Activated CD4-positive, CD25-positive, alpha-beta regulatory T cell treated with anti-CD3 and anti-CD28 coated beads, Interleukin-2, amount 50 U/mL, for 16 hours (primary cell): ENCODE measurements around the gene RAP1GDS1.

Experiments used
- DNase-seq: peaks from one replicate; pipeline ENCODE4 v3.0.0-alpha.2; 2020; ENCODE audit warnings: low read depth, low spot score

RAP1GDS1 gene, protein sequence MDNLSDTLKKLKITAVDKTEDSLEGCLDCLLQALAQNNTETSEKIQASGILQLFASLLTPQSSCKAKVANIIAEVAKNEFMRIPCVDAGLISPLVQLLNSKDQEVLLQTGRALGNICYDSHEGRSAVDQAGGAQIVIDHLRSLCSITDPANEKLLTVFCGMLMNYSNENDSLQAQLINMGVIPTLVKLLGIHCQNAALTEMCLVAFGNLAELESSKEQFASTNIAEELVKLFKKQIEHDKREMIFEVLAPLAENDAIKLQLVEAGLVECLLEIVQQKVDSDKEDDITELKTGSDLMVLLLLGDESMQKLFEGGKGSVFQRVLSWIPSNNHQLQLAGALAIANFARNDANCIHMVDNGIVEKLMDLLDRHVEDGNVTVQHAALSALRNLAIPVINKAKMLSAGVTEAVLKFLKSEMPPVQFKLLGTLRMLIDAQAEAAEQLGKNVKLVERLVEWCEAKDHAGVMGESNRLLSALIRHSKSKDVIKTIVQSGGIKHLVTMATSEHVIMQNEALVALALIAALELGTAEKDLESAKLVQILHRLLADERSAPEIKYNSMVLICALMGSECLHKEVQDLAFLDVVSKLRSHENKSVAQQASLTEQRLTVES

GRCh38 chr4:98260579-98261404 is at the start of gene RAP1GDS1:
RAP1GDS1 (plus strand) TSS chr4:98261384; CDS start chr4:98261566, 182 bp downstream.
- DNase-seq: peak; percentile 83

GRCh38 chr4:98222306-98222705 is 38.9 kb upstream of the RAP1GDS1 start:
- DNase-seq: no peak

DNA sequence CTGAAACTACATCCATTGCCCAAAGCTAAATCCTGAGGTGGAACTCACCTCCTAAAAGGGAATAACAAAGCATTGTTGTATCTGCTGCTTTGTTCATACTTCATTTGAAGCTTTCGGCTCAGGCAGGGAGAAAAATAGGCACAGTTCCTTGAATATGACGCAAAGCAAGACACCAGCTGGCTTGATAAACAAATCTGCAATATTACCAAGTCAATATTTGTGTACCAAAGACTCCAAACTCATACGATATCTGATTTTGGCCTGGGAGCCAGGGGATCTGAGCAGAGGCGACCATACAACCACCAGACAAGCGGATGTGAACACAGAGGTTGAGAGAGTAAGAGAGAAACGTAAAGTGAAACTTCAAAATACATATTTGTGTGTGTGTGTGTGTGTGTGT is 34.8 kb upstream of the RAP1GDS1 start:
- DNase-seq: no peak

- DNase-seq: no peak
These were observed 30.2 kb upstream of the RAP1GDS1 start for GRCh38 chr4:98230961-98231360.

GRCh38 chr4:98232202-98232601 is 29.0 kb upstream of the RAP1GDS1 start:
- DNase-seq: no peak

GRCh38 chr4:98237204-98237603 is 24.0 kb upstream of the RAP1GDS1 start:
- no peak for DNase-seq

- DNase-seq: no peak
These were observed 19.1 kb upstream of the RAP1GDS1 start for GRCh38 chr4:98242063-98242462.

DNA sequence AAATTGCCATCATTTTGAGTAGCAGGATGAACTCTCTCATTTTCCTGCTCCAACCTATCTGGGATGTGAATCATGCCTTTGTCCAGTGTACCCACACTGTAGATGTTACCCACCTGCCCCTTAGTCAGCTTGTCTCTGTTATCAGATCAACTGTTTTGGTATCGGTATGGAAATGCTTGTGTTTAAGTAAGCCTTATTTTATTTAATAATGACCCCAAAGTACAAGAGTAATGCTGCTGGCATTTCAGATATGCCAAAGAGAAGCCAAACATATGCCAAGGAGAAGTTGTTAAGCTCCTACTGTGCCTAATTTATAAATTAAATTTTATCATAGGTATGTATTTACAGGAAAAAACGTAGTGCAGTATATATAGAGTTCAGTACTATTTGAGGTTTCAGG is 18.6 kb upstream of the RAP1GDS1 start:
- no peak for DNase-seq

GRCh38 chr4:98245226-98245625 is 16.0 kb upstream of the RAP1GDS1 start:
- no peak for DNase-seq

GRCh38 chr4:98248934-98249333 is 12.2 kb upstream of the RAP1GDS1 start:
- no peak for DNase-seq

DNA sequence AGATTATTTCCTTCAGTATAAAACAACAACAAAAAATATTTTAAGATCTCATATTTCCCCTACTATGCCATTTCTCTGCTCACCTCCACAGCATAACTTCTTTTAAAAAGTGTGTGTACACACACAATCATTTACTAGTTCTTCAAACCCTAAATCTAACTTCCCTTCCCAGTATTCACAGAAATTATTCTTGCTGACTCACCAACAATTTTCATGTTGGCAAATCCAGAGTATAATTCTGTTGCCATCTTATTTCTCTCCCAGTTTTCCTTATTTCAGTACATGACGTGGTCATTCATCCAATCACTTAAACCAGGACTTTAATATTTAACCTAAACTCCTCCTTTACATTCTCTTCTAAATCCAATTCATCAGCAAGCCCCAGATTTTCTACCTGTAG is 11.4 kb upstream of the RAP1GDS1 start:
- DNase-seq: no peak

DNA sequence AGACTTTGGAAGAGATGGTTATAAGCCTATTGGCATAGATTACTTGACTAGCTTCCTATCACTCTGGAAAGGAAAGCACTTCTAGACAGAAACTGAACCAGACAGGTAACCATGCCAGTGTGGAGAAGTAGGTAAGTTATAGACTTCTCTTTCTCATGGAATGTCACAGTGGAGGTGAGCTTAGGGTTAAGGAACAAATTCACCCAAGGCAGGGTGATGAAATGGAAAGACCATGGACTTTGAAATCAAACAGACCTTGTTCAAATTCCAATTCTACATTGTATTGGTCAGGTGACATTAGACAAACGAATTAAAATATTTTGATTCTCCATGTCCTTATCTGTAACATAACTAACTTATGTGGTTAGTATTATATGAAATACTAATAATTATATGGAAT is 7.7 kb upstream of the RAP1GDS1 start:
- DNase-seq: no peak

- peak; percentile 3 for DNase-seq
These were observed 1.1 kb upstream of the RAP1GDS1 start for GRCh38 chr4:98260047-98260578.

GRCh38 chr4:98261405-98262291 is 464 bp downstream of the RAP1GDS1 start:
- DNase-seq: peak; percentile 45

DNA sequence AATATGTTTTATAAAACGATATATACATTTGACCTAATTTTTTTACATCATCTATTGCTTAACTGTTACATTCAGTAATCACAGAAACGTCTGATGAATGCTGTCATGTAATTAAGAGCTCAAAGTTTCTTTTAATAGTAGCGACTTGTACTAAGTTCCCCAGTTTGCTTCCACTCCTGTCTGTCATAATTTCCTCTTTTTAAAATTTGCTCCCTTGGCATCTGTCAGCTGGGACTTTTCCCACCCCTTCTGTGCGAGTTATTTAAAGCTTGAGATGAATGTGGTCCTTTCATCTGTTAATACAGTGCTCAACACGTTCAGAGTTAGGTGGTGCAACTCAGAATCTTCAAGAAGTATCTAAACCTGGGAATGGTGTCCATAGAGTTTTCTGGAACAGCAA is 1.2 kb downstream of the RAP1GDS1 start:
- DNase-seq: no peak

DNA sequence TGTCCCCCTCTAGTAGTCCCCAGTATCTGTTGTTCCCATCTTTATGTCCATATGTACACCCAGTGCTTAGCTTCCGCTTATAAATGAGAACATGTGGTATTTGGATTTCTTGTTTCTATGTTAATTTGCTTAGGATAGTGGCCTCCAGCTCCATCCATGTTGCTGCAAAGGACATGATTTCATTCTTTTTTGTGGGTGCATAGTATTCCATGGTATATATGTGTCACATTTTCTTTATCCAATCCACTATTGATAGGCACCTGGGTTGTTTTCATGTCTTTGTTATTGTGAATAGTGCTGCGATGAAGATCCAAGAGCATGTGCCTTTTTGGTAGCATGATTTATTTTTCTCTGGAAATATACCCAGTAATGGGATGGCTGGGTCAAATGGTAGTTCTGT is 6.3 kb downstream of the RAP1GDS1 start:
- no peak for DNase-seq

DNA sequence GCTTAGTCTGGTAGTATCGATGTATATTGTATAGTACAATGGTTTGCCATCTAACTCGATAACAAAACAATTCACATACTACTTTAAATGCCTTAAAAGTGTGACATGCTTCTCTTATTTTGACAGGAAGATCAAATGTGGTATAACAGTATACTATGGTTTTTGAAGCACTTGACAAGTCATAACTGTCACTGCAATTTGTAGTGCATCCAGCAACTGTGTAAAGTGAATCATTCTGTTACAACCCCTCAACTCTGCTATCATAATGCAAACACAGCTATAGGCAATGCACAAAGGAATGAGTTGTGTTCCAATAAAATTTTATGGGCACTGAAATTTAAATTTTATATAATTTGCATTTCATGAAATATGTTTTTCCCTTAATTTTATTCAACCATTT is 14.0 kb downstream of the RAP1GDS1 start:
- DNase-seq: no peak

DNA sequence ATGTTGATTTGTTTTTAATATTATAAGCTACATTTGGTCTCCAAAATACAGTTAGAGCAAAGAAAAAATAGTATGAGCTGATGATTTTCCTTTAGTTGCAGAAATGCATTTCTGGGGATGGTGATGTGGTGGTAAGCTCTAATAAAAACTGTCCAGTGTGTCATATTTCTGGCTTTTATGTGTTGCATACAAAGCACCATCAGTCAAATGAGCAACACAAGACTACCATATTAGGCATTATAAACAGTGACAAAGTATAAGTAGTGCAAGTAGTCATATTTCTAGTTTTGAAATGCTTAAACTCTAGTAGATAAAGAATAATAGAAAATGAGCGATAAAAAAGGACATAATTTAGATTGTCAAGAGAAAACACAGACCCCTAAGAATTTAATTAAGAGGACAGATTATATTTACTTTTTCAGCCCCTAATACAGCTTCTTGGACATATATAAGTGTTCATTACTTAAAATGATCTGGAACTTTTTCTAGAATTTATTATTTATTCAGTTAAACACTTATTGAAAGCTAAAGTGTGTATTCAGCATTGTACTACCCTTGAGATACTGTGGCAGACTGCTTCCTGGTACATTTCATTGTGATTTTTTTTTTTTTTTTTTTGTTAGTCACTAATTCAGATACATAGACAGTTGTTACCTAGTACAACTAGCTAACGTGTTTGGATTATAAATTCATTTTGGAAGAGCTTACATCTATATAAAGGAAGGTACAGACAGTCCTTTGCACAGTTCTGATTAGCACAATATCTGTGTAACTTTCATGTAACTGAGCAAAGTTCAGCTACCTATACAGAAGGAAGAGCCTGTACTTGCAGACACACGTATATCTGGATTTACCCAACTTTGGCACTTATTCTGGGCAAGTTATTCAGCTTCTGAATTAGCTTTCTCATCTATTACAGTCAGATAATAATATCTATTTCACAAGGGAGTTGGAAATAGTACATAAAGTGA is 22.3 kb downstream of the RAP1GDS1 start:
- no peak for DNase-seq

GRCh38 chr4:98284640-98285046 is 23.5 kb downstream of the RAP1GDS1 start:
- no peak for DNase-seq

GRCh38 chr4:98285676-98286075 is 24.5 kb downstream of the RAP1GDS1 start:
- no peak for DNase-seq
